Measurements from ENCODE around the gene PACS2.

DNA sequence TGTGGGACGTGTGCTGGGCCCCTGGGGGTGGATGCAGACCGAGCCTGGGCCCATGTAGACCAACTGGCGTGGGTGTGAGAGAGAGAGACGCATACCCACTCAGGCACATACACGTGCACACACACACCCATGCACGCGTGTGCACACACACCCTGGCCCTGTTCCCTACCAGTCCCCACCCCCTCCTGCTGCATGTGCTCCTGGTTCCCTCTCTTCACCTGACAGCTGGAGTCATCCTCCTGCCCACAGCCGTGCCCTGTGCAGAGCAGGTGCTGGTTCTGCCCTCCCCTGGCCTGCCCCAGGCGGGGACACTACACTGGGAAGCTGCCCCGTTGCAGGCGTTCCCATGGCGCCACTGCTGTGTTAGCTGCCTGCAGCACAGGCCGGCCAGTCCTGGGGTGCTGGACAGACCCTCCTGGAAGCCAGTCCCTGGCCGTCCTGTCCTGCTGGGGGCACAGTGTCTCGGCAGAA lies 18.5 kb downstream of the PACS2 start:
- no peak for TF ChIP-seq MYC (IDR thresholded peaks at IDR 0.05; ENCODE audit: low read depth, low read length)
- TF ChIP-seq, protein P1, sequence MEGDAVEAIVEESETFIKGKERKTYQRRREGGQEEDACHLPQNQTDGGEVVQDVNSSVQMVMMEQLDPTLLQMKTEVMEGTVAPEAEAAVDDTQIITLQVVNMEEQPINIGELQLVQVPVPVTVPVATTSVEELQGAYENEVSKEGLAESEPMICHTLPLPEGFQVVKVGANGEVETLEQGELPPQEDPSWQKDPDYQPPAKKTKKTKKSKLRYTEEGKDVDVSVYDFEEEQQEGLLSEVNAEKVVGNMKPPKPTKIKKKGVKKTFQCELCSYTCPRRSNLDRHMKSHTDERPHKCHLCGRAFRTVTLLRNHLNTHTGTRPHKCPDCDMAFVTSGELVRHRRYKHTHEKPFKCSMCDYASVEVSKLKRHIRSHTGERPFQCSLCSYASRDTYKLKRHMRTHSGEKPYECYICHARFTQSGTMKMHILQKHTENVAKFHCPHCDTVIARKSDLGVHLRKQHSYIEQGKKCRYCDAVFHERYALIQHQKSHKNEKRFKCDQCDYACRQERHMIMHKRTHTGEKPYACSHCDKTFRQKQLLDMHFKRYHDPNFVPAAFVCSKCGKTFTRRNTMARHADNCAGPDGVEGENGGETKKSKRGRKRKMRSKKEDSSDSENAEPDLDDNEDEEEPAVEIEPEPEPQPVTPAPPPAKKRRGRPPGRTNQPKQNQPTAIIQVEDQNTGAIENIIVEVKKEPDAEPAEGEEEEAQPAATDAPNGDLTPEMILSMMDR (IDR thresholded peaks at IDR 0.05; ENCODE audit: extremely low read depth in 1 of 2, insufficient read depth in 1 of 2, low read depth in 1 of 2, low read length in 2 of 2): no peak
- TF ChIP-seq, protein P2, sequence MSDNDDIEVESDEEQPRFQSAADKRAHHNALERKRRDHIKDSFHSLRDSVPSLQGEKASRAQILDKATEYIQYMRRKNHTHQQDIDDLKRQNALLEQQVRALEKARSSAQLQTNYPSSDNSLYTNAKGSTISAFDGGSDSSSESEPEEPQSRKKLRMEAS (IDR thresholded peaks at IDR 0.05; ENCODE audit: insufficient read depth, insufficient read length): no peak
